ENCODE measurements around the gene KCNK3. TPM values are rescaled to one million over a fixed set of nuclear protein-coding genes. Genes with fewer than 3 reads are reported as not detected.

Gene KCNK3
- total RNA-seq, 1 donor from 2014 or later, result 2.7 TPM

DNA sequence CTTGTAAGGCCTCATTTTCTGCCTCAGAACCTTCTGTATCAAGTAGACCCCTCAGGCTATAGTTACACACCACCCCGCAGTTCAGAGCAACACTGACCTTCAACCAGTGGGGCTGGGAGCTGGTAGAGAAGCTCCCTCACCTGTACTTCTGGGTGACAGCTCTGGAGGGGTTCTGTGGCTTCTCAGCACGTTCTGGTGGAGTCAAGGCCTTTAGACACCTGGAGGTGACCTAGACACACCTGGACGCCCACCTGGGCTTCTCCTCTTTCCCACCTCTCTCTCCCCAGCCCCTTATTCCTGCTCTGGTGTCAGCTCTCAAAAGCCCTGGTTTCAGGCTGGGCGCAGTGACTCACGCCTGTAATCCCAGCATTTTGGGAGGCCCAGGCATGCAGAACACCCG is 44.0 kb upstream of the KCNK3 start:
- Mint-ChIP-seq H3K36me3 (no peaks in the 10 kb centered on the region), H3K27me3 (peaks cover 20% of the 10 kb centered on the region), H3K9me3 (no peaks in the 10 kb centered on the region), H3K4me3 (no peak overlapping the region), H3K4me1 (ENCODE audit: unreplicated experiment) (peaks cover 33% of the 10 kb centered on the region), H3K27ac (no peak overlapping the region)
- TF ChIP-seq, protein P1, sequence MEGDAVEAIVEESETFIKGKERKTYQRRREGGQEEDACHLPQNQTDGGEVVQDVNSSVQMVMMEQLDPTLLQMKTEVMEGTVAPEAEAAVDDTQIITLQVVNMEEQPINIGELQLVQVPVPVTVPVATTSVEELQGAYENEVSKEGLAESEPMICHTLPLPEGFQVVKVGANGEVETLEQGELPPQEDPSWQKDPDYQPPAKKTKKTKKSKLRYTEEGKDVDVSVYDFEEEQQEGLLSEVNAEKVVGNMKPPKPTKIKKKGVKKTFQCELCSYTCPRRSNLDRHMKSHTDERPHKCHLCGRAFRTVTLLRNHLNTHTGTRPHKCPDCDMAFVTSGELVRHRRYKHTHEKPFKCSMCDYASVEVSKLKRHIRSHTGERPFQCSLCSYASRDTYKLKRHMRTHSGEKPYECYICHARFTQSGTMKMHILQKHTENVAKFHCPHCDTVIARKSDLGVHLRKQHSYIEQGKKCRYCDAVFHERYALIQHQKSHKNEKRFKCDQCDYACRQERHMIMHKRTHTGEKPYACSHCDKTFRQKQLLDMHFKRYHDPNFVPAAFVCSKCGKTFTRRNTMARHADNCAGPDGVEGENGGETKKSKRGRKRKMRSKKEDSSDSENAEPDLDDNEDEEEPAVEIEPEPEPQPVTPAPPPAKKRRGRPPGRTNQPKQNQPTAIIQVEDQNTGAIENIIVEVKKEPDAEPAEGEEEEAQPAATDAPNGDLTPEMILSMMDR (conservative IDR thresholded peaks at IDR 0.05), result no peak
- DNase-seq (ENCODE audit: extremely low spot score, unreplicated experiment), result no peak

- Mint-ChIP-seq H3K4me3 (no peak overlapping the region), H3K36me3 (no peaks in the 10 kb centered on the region), H3K27me3 (peaks cover 21% of the 10 kb centered on the region), H3K27ac (no peak overlapping the region), H3K4me1 (ENCODE audit: unreplicated experiment) (peaks cover 38% of the 10 kb centered on the region), H3K9me3 (no peaks in the 10 kb centered on the region)
- TF ChIP-seq, protein P1 (conservative IDR thresholded peaks at IDR 0.05), result no peak
- DNase-seq (ENCODE audit: extremely low spot score, unreplicated experiment), result no peak
Observed at GRCh38 chr2:26649322-26649721, 43.2 kb upstream of the KCNK3 start.

GRCh38 chr2:26649992-26650712 is 42.4 kb upstream of the KCNK3 start:
- Mint-ChIP-seq H3K4me3 (no peak overlapping the region), H3K36me3 (no peaks in the 10 kb centered on the region), H3K9me3 (no peaks in the 10 kb centered on the region), H3K27me3 (peaks cover 17% of the 10 kb centered on the region), H3K27ac (no peak overlapping the region), H3K4me1 (ENCODE audit: unreplicated experiment) (peaks cover 43% of the 10 kb centered on the region)
- DNase-seq (ENCODE audit: extremely low spot score, unreplicated experiment), result no peak
- TF ChIP-seq, protein P1 (conservative IDR thresholded peaks at IDR 0.05), result no peak

DNA sequence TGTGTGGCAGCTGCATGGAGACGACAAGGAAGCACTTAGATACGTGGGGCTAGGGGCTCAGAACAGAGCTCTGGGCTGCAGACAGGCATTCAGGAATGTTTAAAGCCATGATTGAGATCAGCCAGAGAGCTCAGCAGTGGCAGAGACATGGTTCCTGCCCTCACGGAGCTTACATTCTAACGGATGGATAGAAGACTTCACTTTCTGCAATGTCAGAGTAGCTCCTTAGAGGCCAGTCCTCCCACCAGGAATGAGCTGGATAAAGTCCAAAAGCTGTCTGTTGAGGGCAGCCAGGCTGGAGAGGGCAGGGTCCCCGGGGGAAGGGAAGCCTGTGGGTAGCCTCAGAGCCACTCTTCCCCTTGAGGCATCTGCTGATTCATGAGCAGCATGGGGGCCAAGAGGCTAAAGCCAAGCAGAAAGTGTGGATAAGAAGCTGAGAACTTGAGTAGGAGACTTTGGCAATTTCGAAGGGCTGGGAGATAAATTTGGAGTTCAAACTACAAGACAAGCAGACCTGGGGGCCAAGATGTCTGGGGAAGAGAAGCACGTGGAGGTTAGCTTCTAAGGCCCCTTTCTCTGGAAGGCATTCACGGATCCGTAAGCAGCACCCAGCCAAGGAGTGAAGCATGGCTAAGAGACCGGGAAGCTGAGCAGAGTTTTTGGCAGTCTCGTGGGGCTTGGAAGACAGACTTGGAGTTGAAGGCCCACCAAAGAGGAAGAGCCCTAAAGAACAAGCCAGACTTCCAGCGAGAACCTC is 41.6 kb upstream of the KCNK3 start:
- TF ChIP-seq, protein P1 (conservative IDR thresholded peaks at IDR 0.05), result no peak

DNA sequence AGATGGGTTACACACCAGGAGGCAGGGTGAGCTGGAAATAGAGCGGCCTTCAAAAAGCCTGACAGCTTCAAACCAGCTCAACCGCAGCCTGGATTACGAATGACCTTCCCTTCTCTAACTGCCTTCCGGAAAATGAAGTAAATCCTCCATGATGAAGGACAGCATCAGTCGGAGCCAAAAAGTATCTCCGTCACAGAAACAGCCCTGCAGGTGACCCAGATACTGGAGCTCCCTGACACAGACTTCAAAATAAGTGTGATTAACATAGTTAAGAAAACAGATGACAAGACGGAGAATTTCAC is 41.1 kb upstream of the KCNK3 start:
- no peak overlapping the region for H3K4me3 Mint-ChIP-seq
- no peaks in the 10 kb centered on the region for H3K36me3 Mint-ChIP-seq
- H3K4me1 Mint-ChIP-seq (ENCODE audit: unreplicated experiment), result peaks cover 36% of the 10 kb centered on the region
- no peaks in the 10 kb centered on the region for H3K9me3 Mint-ChIP-seq
- TF ChIP-seq, protein P1 (conservative IDR thresholded peaks at IDR 0.05), result no peak
- no peak for DNase-seq (ENCODE audit: extremely low spot score, unreplicated experiment)
- peaks cover 13% of the 10 kb centered on the region for H3K27me3 Mint-ChIP-seq
- no peak overlapping the region for H3K27ac Mint-ChIP-seq

More for the DNA sequence above, 41.6 kb upstream of the KCNK3 start:
- peaks cover 42% of the 10 kb centered on the region for H3K4me1 Mint-ChIP-seq (ENCODE audit: unreplicated experiment)
- no peak overlapping the region for H3K4me3 Mint-ChIP-seq
- H3K9me3 Mint-ChIP-seq, result no peaks in the 10 kb centered on the region
- peaks cover 14% of the 10 kb centered on the region for H3K27me3 Mint-ChIP-seq
- DNase-seq (ENCODE audit: extremely low spot score, unreplicated experiment), result no peak
- H3K36me3 Mint-ChIP-seq, result no peaks in the 10 kb centered on the region
- H3K27ac Mint-ChIP-seq, result no peak overlapping the region

Data from type B pancreatic cell (in vitro differentiated cells).